KBM-7 (cell line): ENCODE measurements around the gene DGKZ.

Source experiments
- DNase-seq: peaks from one replicate; pipeline ENCODE4 v3.0.0-alpha.2; 2015
- in situ Hi-C: fragments of 300-500 bp; cut with MboI; formaldehyde crosslinking; loops from 2 replicates; pipeline ENCODE4 v1.14.3; 2020; ENCODE audit warnings: low sequenced_read_pairs, low pct_unique_long_range_greater_than_20kb, mixed read lengths

Gene DGKZ

GRCh38 chr11:46339816-46340215, 7.4 kb upstream of the DGKZ start:
- in situ Hi-C loops, result no loop called here
- no peak for DNase-seq

GRCh38 chr11:46341454-46341853, 5.8 kb upstream of the DGKZ start:
- in situ Hi-C loops, result no loop called here

GRCh38 chr11:46342239-46342638, 5.0 kb upstream of the DGKZ start:
- peak; percentile 85 for DNase-seq
- in situ Hi-C loops, result no loop called here

More at GRCh38 chr11:46341454-46341853, 5.8 kb upstream of the DGKZ start:
- no peak for DNase-seq

GRCh38 chr11:46343520-46343919, 3.7 kb upstream of the DGKZ start:
- in situ Hi-C loops, result no loop called here
- no peak for DNase-seq

GRCh38 chr11:46345131-46345597, 2.1 kb upstream of the DGKZ start:
- peak; percentile 93 for DNase-seq
- in situ Hi-C loops, result no loop called here

GRCh38 chr11:46345881-46346484, 1.3 kb upstream of the DGKZ start:
- in situ Hi-C loops, result no loop called here
- DNase-seq, result peak; percentile 35

- in situ Hi-C loops, result no loop called here
- DNase-seq, result no peak
These were observed 511 bp downstream of the DGKZ start for GRCh38 chr11:46347637-46348311.

GRCh38 chr11:46348566-46349401, 1.5 kb downstream of the DGKZ start:
- peak; percentile 32 for DNase-seq
- in situ Hi-C loops, result no loop called here

- no peak for DNase-seq
- in situ Hi-C loops, result loop anchor here (25.0 kb wide), 1 partner anchor 812 kb away; no protein-coding TSS in a partner anchor
These were observed 3.4 kb downstream of the DGKZ start for GRCh38 chr11:46350695-46351094.

GRCh38 chr11:46351148-46351547, 3.9 kb downstream of the DGKZ start:
- DNase-seq, result no peak
- in situ Hi-C loops, result loop anchor here (25.0 kb wide), 1 partner anchor 811 kb away; no protein-coding TSS in a partner anchor

- DNase-seq, result no peak
- in situ Hi-C loops, result loop anchor here (25.0 kb wide), 1 partner anchor 811 kb away; no protein-coding TSS in a partner anchor
These were observed 4.3 kb downstream of the DGKZ start for GRCh38 chr11:46351606-46352005.

GRCh38 chr11:46352063-46352841, 5.0 kb downstream of the DGKZ start:
- DNase-seq, result peak; percentile 86
- in situ Hi-C loops, result loop anchor here (25.0 kb wide), 1 partner anchor 810 kb away; no protein-coding TSS in a partner anchor

- in situ Hi-C loops, result loop anchor here (25.0 kb wide), 1 partner anchor 809 kb away; no protein-coding TSS in a partner anchor
- no peak for DNase-seq
These were observed 6.4 kb downstream of the DGKZ start for GRCh38 chr11:46353698-46354097.

- DNase-seq, result peak; percentile 41
- in situ Hi-C loops, result loop anchor here (25.0 kb wide), 1 partner anchor 805 kb away; no protein-coding TSS in a partner anchor
These were observed 9.7 kb downstream of the DGKZ start for GRCh38 chr11:46356924-46357482.

GRCh38 chr11:46357483-46357936, 10.2 kb downstream of the DGKZ start:
- in situ Hi-C loops, result loop anchor here (25.0 kb wide), 1 partner anchor 805 kb away; no protein-coding TSS in a partner anchor
- peak; percentile 35 for DNase-seq

GRCh38 chr11:46359953-46360352, 12.7 kb downstream of the DGKZ start:
- no peak for DNase-seq
- in situ Hi-C loops, result loop anchor here (25.0 kb wide), 1 partner anchor 802 kb away; no protein-coding TSS in a partner anchor

GRCh38 chr11:46360878-46361277, 13.6 kb downstream of the DGKZ start:
- in situ Hi-C loops, result loop anchor here (25.0 kb wide), 1 partner anchor 801 kb away; no protein-coding TSS in a partner anchor
- DNase-seq, result no peak
